ENCODE measurements around the gene POU5F2. TPM values are rescaled to one million over a fixed set of nuclear protein-coding genes. Genes with fewer than 3 reads are reported as not detected.

POU5F2 gene
- total and polyA plus RNA-seq, 2 experiments from 2014 or later: 0.05 to 1.3 TPM

- H4K20me1 ChIP-seq (ENCODE audit: insufficient read depth, poor library complexity, severe bottlenecking): no peaks in the 10 kb centered on the region
- H3K4me2 ChIP-seq: no peak overlapping the region
- no peaks in the 10 kb centered on the region for H3K9me3 ChIP-seq (ENCODE audit: low read depth)
- no peak for TF ChIP-seq EZH2 (IDR thresholded peaks at IDR 0.05; ENCODE audit: borderline replicate concordance)
- no peak for TF ChIP-seq EZH2phosphoT487 (IDR thresholded peaks at IDR 0.05; ENCODE audit: low read depth, severe bottlenecking, unreplicated experiment)
- no peak for TF ChIP-seq CTCF (IDR thresholded peaks at IDR 0.05; ENCODE audit: poor library complexity)
- WGBS (ENCODE audit: low lambda C conversion rate, missing lambda C conversion rate): 96% methylated on average over 6 of the region's 6 CpGs
- H3K4me1 ChIP-seq (ENCODE audit: insufficient read depth): no peaks in the 10 kb centered on the region
- no peak overlapping the region for H3K4me3 ChIP-seq
- H3K27me3 ChIP-seq: no peaks in the 10 kb centered on the region
- no peak for DNase-seq (ENCODE audit: low spot score)
- no peak overlapping the region for H3K27ac ChIP-seq
- no peak overlapping the region for H2AFZ ChIP-seq
- no peaks in the 10 kb centered on the region for H3K79me2 ChIP-seq
- H3K9me2 ChIP-seq (replicated peaks; ENCODE audit: insufficient read depth): no peaks in the 10 kb centered on the region
- H3K36me3 ChIP-seq (replicated peaks; ENCODE audit: insufficient read depth, low read depth): no peaks in the 10 kb centered on the region
These were observed 33.0 kb downstream of the POU5F2 start for GRCh38 chr5:93708442-93708841.

GRCh38 chr5:93705896-93706295 is 35.5 kb downstream of the POU5F2 start:
- no peaks in the 10 kb centered on the region for H3K4me1 ChIP-seq (ENCODE audit: insufficient read depth)
- H3K36me3 ChIP-seq (replicated peaks; ENCODE audit: insufficient read depth, low read depth): no peaks in the 10 kb centered on the region
- TF ChIP-seq EZH2 (IDR thresholded peaks at IDR 0.05; ENCODE audit: borderline replicate concordance): no peak
- TF ChIP-seq EZH2phosphoT487 (IDR thresholded peaks at IDR 0.05; ENCODE audit: low read depth, severe bottlenecking, unreplicated experiment): no peak
- TF ChIP-seq CTCF (IDR thresholded peaks at IDR 0.05; ENCODE audit: poor library complexity): no peak
- no peak overlapping the region for H2AFZ ChIP-seq
- WGBS (ENCODE audit: low lambda C conversion rate, missing lambda C conversion rate): 74% methylated on average over 1 of the region's 1 CpG
- no peaks in the 10 kb centered on the region for H3K79me2 ChIP-seq
- no peak overlapping the region for H3K4me3 ChIP-seq
- DNase-seq (ENCODE audit: low spot score): no peak
- H3K27me3 ChIP-seq: no peaks in the 10 kb centered on the region
- H3K4me2 ChIP-seq: no peak overlapping the region
- no peaks in the 10 kb centered on the region for H3K9me2 ChIP-seq (replicated peaks; ENCODE audit: insufficient read depth)
- H4K20me1 ChIP-seq (ENCODE audit: insufficient read depth, poor library complexity, severe bottlenecking): no peaks in the 10 kb centered on the region
- H3K9me3 ChIP-seq (ENCODE audit: low read depth): no peaks in the 10 kb centered on the region
- no peak overlapping the region for H3K27ac ChIP-seq

GRCh38 chr5:93704996-93705395 is 36.4 kb downstream of the POU5F2 start:
- no peak overlapping the region for H3K27ac ChIP-seq
- no peak overlapping the region for H3K4me2 ChIP-seq
- no peaks in the 10 kb centered on the region for H3K79me2 ChIP-seq
- no peak for DNase-seq (ENCODE audit: low spot score)
- no peaks in the 10 kb centered on the region for H4K20me1 ChIP-seq (ENCODE audit: insufficient read depth, poor library complexity, severe bottlenecking)
- H3K27me3 ChIP-seq: no peaks in the 10 kb centered on the region
- TF ChIP-seq EZH2 (IDR thresholded peaks at IDR 0.05; ENCODE audit: borderline replicate concordance) (no peak), EZH2phosphoT487 (IDR thresholded peaks at IDR 0.05; ENCODE audit: low read depth, severe bottlenecking, unreplicated experiment) (no peak), CTCF (IDR thresholded peaks at IDR 0.05; ENCODE audit: poor library complexity) (no peak)
- H3K4me3 ChIP-seq: no peak overlapping the region
- H3K9me3 ChIP-seq (ENCODE audit: low read depth): no peaks in the 10 kb centered on the region
- H2AFZ ChIP-seq: no peak overlapping the region
- no peaks in the 10 kb centered on the region for H3K9me2 ChIP-seq (replicated peaks; ENCODE audit: insufficient read depth)
- no peaks in the 10 kb centered on the region for H3K4me1 ChIP-seq (ENCODE audit: insufficient read depth)
- no peaks in the 10 kb centered on the region for H3K36me3 ChIP-seq (replicated peaks; ENCODE audit: insufficient read depth, low read depth)

- H3K27me3 ChIP-seq: no peaks in the 10 kb centered on the region
- WGBS (ENCODE audit: low lambda C conversion rate, missing lambda C conversion rate): 95% methylated on average over 4 of the region's 4 CpGs
- no peak overlapping the region for H3K27ac ChIP-seq
- no peak overlapping the region for H2AFZ ChIP-seq
- DNase-seq (ENCODE audit: low spot score): no peak
- no peak for TF ChIP-seq EZH2phosphoT487 (IDR thresholded peaks at IDR 0.05; ENCODE audit: low read depth, severe bottlenecking, unreplicated experiment)
- TF ChIP-seq EZH2 (IDR thresholded peaks at IDR 0.05; ENCODE audit: borderline replicate concordance): no peak
- no peak for TF ChIP-seq CTCF (IDR thresholded peaks at IDR 0.05; ENCODE audit: poor library complexity)
- H3K9me2 ChIP-seq (replicated peaks; ENCODE audit: insufficient read depth): no peaks in the 10 kb centered on the region
- H3K79me2 ChIP-seq: no peaks in the 10 kb centered on the region
- H3K4me3 ChIP-seq: no peak overlapping the region
- no peaks in the 10 kb centered on the region for H3K36me3 ChIP-seq (replicated peaks; ENCODE audit: insufficient read depth, low read depth)
- no peaks in the 10 kb centered on the region for H4K20me1 ChIP-seq (ENCODE audit: insufficient read depth, poor library complexity, severe bottlenecking)
- no peak overlapping the region for H3K4me2 ChIP-seq
- no peaks in the 10 kb centered on the region for H3K9me3 ChIP-seq (ENCODE audit: low read depth)
- H3K4me1 ChIP-seq (ENCODE audit: insufficient read depth): no peaks in the 10 kb centered on the region
These were observed 49.4 kb downstream of the POU5F2 start for GRCh38 chr5:93691997-93692396.

Measured in hepatocyte (in vitro differentiated cells).